Measurements from ENCODE around the gene EFNB3. TPM values are rescaled to one million over a fixed set of nuclear protein-coding genes. Genes with fewer than 3 reads are reported as not detected.

The EFNB3 gene
- total RNA-seq, 1 experiment from 2014 or later: 2.5 TPM

DNA sequence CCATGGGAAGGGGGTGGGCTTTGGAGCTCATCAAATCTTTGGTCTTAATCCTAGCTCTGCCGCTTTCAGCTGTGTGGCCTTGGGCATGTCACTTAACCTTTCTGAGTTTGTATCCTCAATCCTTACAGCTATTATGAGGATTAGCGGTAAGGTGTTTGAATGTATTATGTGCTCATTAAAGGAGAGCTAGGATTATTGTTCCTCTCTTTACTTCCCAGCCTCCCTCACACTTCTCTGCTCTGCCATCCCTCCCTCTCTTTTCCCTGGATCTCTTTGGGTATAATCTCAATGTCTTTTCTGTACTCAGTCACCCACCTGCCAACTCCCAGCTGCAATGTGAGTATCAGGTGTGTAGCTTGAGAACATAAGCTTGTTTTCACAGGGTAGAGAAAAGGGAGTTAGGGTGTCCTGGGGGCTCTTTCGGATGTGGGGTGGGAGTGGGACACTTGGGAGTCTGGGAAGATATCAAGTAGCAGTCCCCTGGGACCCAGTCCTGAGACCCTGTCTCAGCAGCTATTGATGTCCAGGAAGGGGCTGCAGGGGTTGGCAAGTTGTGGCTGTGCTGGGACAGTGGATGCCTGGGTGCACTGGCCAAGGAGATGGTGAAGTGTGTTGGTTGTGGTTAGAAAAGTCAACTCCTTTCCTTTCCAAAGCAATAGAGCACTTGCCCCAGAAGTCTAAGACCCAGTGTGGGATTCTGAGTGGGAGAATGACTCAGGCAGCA lies 1.8 kb downstream of the EFNB3 start:
- in situ Hi-C loops (cut with HindIII; ENCODE audit: low pct_unique_long_range_greater_than_20kb, low sequenced_read_pairs): no loop called here
- no peak overlapping the region for H3K27ac ChIP-seq (ENCODE audit: low read length)
- DNase-seq (ENCODE audit: low read depth, low spot score): no peak
- H3K9me3 ChIP-seq (ENCODE audit: control insufficient read depth, insufficient read depth, low read depth, low read length): no peaks in the 10 kb centered on the region
- H3K27me3 ChIP-seq (ENCODE audit: control insufficient read depth, insufficient read depth, low read length): no peaks in the 10 kb centered on the region
- POLR2A ChIA-PET: no interaction called here
- no peak overlapping the region for H3K4me3 ChIP-seq (ENCODE audit: low read depth in 2 of 2, low read length in 2 of 2)
- TF ChIP-seq TCF7L2 (IDR thresholded peaks at IDR 0.05; ENCODE audit: low read depth, low read length) (no peak), SIN3A (IDR thresholded peaks at IDR 0.05; ENCODE audit: borderline replicate concordance, insufficient read depth, low read depth, low read length) (no peak), POLR2AphosphoS5 (IDR thresholded peaks at IDR 0.05; ENCODE audit: low read depth, low read length) (no peak)
- TF ChIP-seq, protein P1, sequence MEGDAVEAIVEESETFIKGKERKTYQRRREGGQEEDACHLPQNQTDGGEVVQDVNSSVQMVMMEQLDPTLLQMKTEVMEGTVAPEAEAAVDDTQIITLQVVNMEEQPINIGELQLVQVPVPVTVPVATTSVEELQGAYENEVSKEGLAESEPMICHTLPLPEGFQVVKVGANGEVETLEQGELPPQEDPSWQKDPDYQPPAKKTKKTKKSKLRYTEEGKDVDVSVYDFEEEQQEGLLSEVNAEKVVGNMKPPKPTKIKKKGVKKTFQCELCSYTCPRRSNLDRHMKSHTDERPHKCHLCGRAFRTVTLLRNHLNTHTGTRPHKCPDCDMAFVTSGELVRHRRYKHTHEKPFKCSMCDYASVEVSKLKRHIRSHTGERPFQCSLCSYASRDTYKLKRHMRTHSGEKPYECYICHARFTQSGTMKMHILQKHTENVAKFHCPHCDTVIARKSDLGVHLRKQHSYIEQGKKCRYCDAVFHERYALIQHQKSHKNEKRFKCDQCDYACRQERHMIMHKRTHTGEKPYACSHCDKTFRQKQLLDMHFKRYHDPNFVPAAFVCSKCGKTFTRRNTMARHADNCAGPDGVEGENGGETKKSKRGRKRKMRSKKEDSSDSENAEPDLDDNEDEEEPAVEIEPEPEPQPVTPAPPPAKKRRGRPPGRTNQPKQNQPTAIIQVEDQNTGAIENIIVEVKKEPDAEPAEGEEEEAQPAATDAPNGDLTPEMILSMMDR (IDR thresholded peaks at IDR 0.05): no peak
- TF ChIP-seq, protein P2, sequence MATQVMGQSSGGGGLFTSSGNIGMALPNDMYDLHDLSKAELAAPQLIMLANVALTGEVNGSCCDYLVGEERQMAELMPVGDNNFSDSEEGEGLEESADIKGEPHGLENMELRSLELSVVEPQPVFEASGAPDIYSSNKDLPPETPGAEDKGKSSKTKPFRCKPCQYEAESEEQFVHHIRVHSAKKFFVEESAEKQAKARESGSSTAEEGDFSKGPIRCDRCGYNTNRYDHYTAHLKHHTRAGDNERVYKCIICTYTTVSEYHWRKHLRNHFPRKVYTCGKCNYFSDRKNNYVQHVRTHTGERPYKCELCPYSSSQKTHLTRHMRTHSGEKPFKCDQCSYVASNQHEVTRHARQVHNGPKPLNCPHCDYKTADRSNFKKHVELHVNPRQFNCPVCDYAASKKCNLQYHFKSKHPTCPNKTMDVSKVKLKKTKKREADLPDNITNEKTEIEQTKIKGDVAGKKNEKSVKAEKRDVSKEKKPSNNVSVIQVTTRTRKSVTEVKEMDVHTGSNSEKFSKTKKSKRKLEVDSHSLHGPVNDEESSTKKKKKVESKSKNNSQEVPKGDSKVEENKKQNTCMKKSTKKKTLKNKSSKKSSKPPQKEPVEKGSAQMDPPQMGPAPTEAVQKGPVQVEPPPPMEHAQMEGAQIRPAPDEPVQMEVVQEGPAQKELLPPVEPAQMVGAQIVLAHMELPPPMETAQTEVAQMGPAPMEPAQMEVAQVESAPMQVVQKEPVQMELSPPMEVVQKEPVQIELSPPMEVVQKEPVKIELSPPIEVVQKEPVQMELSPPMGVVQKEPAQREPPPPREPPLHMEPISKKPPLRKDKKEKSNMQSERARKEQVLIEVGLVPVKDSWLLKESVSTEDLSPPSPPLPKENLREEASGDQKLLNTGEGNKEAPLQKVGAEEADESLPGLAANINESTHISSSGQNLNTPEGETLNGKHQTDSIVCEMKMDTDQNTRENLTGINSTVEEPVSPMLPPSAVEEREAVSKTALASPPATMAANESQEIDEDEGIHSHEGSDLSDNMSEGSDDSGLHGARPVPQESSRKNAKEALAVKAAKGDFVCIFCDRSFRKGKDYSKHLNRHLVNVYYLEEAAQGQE (IDR thresholded peaks at IDR 0.05; ENCODE audit: insufficient read depth in 1 of 2, low read depth in 2 of 2, low read length in 1 of 2): no peak
- peaks cover 12% of the 10 kb centered on the region; the same call in 1 of the 2 replicates for H3K4me1 ChIP-seq (ENCODE audit: control insufficient read depth, insufficient read depth, low read length)
- no peak for ATAC-seq
- intact Hi-C loops (cut with micrococcal nuclease; ENCODE audit: unreplicated experiment): no loop called here
- CTCF ChIA-PET: interaction anchor here (0.6 kb wide), 1 partner anchor 83 kb away, joined by 3 read pairs; no protein-coding TSS in a partner anchor
- H3K36me3 ChIP-seq (ENCODE audit: control insufficient read depth, insufficient read depth, low read length): no peaks in the 10 kb centered on the region
- BruUV-seq (replicated peaks): no TSS peak

DNA sequence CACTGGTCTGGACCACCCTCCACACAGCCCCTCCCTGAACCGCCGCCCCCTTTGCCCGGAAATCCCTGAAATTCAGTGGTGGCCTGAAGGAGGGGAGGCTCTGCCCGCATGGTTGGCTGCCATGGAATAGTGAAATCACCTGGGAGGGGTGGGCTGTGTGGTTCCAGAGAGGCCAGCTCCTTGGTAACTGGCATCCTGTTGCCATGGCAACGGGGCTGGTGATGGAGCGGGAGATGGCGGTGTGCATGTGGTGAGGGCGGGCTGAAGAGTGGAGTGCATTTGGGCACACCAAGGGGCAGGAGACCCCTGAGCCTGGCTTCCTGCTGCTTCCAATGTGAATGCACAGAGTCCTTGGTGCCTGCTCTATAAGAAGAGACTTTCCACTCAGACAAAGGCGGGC lies 2.4 kb downstream of the EFNB3 start:
- DNase-seq (ENCODE audit: low read depth, low spot score): no peak
- no peak for ATAC-seq
- POLR2A ChIA-PET: no interaction called here
- CTCF ChIA-PET: interaction anchor here (0.6 kb wide), 1 partner anchor 82 kb away, joined by 3 read pairs; no protein-coding TSS in a partner anchor
- H3K27ac ChIP-seq (ENCODE audit: low read length): no peak overlapping the region
- intact Hi-C loops (cut with micrococcal nuclease; ENCODE audit: unreplicated experiment) (no loop called here), in situ Hi-C loops (cut with HindIII; ENCODE audit: low pct_unique_long_range_greater_than_20kb, low sequenced_read_pairs) (no loop called here)
- BruUV-seq (replicated peaks): no TSS peak
- H3K9me3 ChIP-seq (ENCODE audit: control insufficient read depth, insufficient read depth, low read depth, low read length): no peaks in the 10 kb centered on the region
- H3K4me3 ChIP-seq (ENCODE audit: low read depth in 2 of 2, low read length in 2 of 2): no peak overlapping the region
- H3K4me1 ChIP-seq (ENCODE audit: control insufficient read depth, insufficient read depth, low read length): peaks cover 12% of the 10 kb centered on the region; the same call in 1 of the 2 replicates
- no peaks in the 10 kb centered on the region for H3K27me3 ChIP-seq (ENCODE audit: control insufficient read depth, insufficient read depth, low read length)
- H3K36me3 ChIP-seq (ENCODE audit: control insufficient read depth, insufficient read depth, low read length): no peaks in the 10 kb centered on the region
- TF ChIP-seq POLR2AphosphoS5 (IDR thresholded peaks at IDR 0.05; ENCODE audit: low read depth, low read length) (no peak), SIN3A (IDR thresholded peaks at IDR 0.05; ENCODE audit: borderline replicate concordance, insufficient read depth, low read depth, low read length) (no peak), TCF7L2 (IDR thresholded peaks at IDR 0.05; ENCODE audit: low read depth, low read length) (no peak)
- TF ChIP-seq, protein P1 (IDR thresholded peaks at IDR 0.05): no peak
- TF ChIP-seq, protein P2 (IDR thresholded peaks at IDR 0.05; ENCODE audit: insufficient read depth in 1 of 2, low read depth in 2 of 2, low read length in 1 of 2): no peak

All from Panc1 (cell line).